ENCODE measurements around the gene CLMN.
A peak's percentile ranks its signal among the peaks of the same experiment; 100 is the strongest.

CLMN gene

GRCh38 chr14:95319312-95320077 is at the start of gene CLMN:
CLMN (minus strand) TSS chr14:95319908; CDS start chr14:95319792, 116 bp downstream.
- peak; percentile 1 for DNase-seq (ENCODE audit: low read depth)

GRCh38 chr14:95365401-95365800 is 45.7 kb upstream of the CLMN start:
- DNase-seq (ENCODE audit: low read depth): peak; percentile 8

- no peak for DNase-seq (ENCODE audit: low read depth)
Observed at GRCh38 chr14:95364481-95365209, 44.9 kb upstream of the CLMN start.

- DNase-seq (ENCODE audit: low read depth): no peak
Observed at GRCh38 chr14:95363468-95363954, 43.8 kb upstream of the CLMN start.

GRCh38 chr14:95362138-95362494 is 42.4 kb upstream of the CLMN start:
- no peak for DNase-seq (ENCODE audit: low read depth)

GRCh38 chr14:95361373-95362137 is 41.8 kb upstream of the CLMN start:
- no peak for DNase-seq (ENCODE audit: low read depth)

- DNase-seq (ENCODE audit: low read depth): no peak
Observed at GRCh38 chr14:95360828-95361227, 41.1 kb upstream of the CLMN start.

GRCh38 chr14:95359994-95360826 is 40.5 kb upstream of the CLMN start:
- DNase-seq (ENCODE audit: low read depth): no peak

- DNase-seq (ENCODE audit: low read depth): no peak
Observed at GRCh38 chr14:95356245-95356869, 36.6 kb upstream of the CLMN start.

GRCh38 chr14:95355422-95355821 is 35.7 kb upstream of the CLMN start:
- DNase-seq (ENCODE audit: low read depth): no peak

GRCh38 chr14:95354834-95355233 is 35.1 kb upstream of the CLMN start:
- no peak for DNase-seq (ENCODE audit: low read depth)

- no peak for DNase-seq (ENCODE audit: low read depth)
Observed at GRCh38 chr14:95353664-95354063, 34.0 kb upstream of the CLMN start.

GRCh38 chr14:95353007-95353406 is 33.3 kb upstream of the CLMN start:
- DNase-seq (ENCODE audit: low read depth): no peak

GRCh38 chr14:95352481-95352880 is 32.8 kb upstream of the CLMN start:
- no peak for DNase-seq (ENCODE audit: low read depth)

- no peak for DNase-seq (ENCODE audit: low read depth)
Observed at GRCh38 chr14:95349241-95349640, 29.5 kb upstream of the CLMN start.

- no peak for DNase-seq (ENCODE audit: low read depth)
Observed at GRCh38 chr14:95348395-95349080, 28.8 kb upstream of the CLMN start.

- no peak for DNase-seq (ENCODE audit: low read depth)
Observed at GRCh38 chr14:95346820-95347219, 27.1 kb upstream of the CLMN start.

GRCh38 chr14:95346266-95346665 is 26.6 kb upstream of the CLMN start:
- no peak for DNase-seq (ENCODE audit: low read depth)

GRCh38 chr14:95345032-95345431 is 25.3 kb upstream of the CLMN start:
- DNase-seq (ENCODE audit: low read depth): no peak

GRCh38 chr14:95344536-95344935 is 24.8 kb upstream of the CLMN start:
- DNase-seq (ENCODE audit: low read depth): no peak

- DNase-seq (ENCODE audit: low read depth): no peak
Observed at GRCh38 chr14:95341564-95341963, 21.9 kb upstream of the CLMN start.
